Small intestine (tissue), 7 donors: ENCODE results near the gene KCNK1. TPM values are rescaled to one million over a fixed set of nuclear protein-coding genes. Genes with fewer than 3 reads are reported as not detected.

Experiments
- DNase-seq, 2 donors: peaks; one replicate each; pipeline versions ENCODE4 v3.0.0 to v3.0.0-alpha.2; 2013
- FAIRE-seq: peaks from 2 replicates; lab custom pipeline; 2012; peaks lifted over from hg19 to GRCh38; lab: Jason Lieb, UNC
- H3K27ac ChIP-seq, 3 donors: one replicate each; pipeline ENCODE4 v1.5.1; 2013; ENCODE audit warnings: low read length in 2 of 3, mild to moderate bottlenecking in 2 of 3, control low read depth in 1 of 3, inconsistent platforms in 1 of 3, low read depth in 1 of 3, moderate library complexity in 1 of 3
- H3K27me3 ChIP-seq, 3 donors: one replicate each; pipeline ENCODE4 v1.6.1; 2013; ENCODE audit warnings: low read length in 3 of 3, inconsistent platforms in 1 of 3; ENCODE audit not compliant: control insufficient read depth in 3 of 3, insufficient read depth in 3 of 3
- H3K36me3 ChIP-seq, 3 donors: one replicate each; pipeline ENCODE4 v1.6.1; 2013; ENCODE audit warnings: low read length in 3 of 3, inconsistent platforms in 1 of 3, low read depth in 1 of 3, mild to moderate bottlenecking in 1 of 3, moderate library complexity in 1 of 3; ENCODE audit not compliant: control insufficient read depth in 3 of 3, insufficient read depth in 2 of 3
- H3K4me1 ChIP-seq, 3 donors: one replicate each; pipeline ENCODE4 v1.6.1; 2013; ENCODE audit warnings: low read length in 2 of 3, inconsistent platforms in 1 of 3, low read depth in 1 of 3, mild to moderate bottlenecking in 1 of 3, moderate library complexity in 1 of 3; ENCODE audit not compliant: control insufficient read depth in 3 of 3, insufficient read depth in 2 of 3
- H3K4me3 ChIP-seq, 3 donors: one replicate each; pipeline ENCODE4 v1.5.1; 2013; ENCODE audit warnings: low read length in 3 of 3, control low read depth in 1 of 3, inconsistent platforms in 1 of 3, low read depth in 1 of 3, mild to moderate bottlenecking in 1 of 3, moderate library complexity in 1 of 3
- H3K9me3 ChIP-seq, 2 donors: one replicate each; pipeline ENCODE4 v1.6.1; 2013; ENCODE audit warnings: low read depth in 1 of 2, low read length in 1 of 2; ENCODE audit not compliant: control insufficient read depth in 2 of 2, insufficient read depth in 1 of 2
- WGBS, 3 donors: extraction: QIAGEN DNeasy Blood & Tissue Kit; methylation state at CpG; one replicate each; pipeline ENCODE4 v1.1.7; 2013; 5-methylcytosine and 5-hydroxymethylcytosine counted together
- polyA plus RNA-seq, 4 donors: library from polyadenylated mRNA; stranded (reverse) in 3 of 4; unstranded in 1 of 4; fragments of 200-250 nt in 3 of 4; fragments of 120-200 nt in 1 of 4; gene quantifications; one replicate each; pipeline versions ENCODE4 v1.2.1 to v1.2.3, GENCODE V29; 2013
- donor health status: healthy with polysubstance abuse.
- donor health status: control.
- donor health status: control.
- donor health status: Bipolar disorder and iron deficiency.
- donor health status: healthy.

Gene KCNK1
- polyA plus RNA-seq, 4 donors: 6.6 to 40.3 (median 23.7) TPM

- Histone ChIP-seq H3K4me3 (no peak overlapping the region), H3K36me3 (peaks cover 0 to 3% (median 0%) of the 10 kb centered on the region in 3 donors), H3K9me3 (no peaks in the 10 kb centered on the region), H3K4me1 (peaks cover 0 to 10% (median 5%) of the 10 kb centered on the region in 3 donors), H3K27me3 (no peaks in the 10 kb centered on the region), H3K27ac (no peak overlapping the region)
- FAIRE-seq (no peak), DNase-seq (no peak)
- 89 to 90% (median 89%) methylated on average over 2 of the region's 2 CpGs for WGBS, 3 donors
Measured at GRCh38 chr1:233657466-233657865, 43.6 kb downstream of the KCNK1 start.

GRCh38 chr1:233659495-233659894 lies 45.6 kb downstream of the KCNK1 start:
- no peak for DNase-seq
- WGBS, 3 donors: 88 to 92% (median 92%) methylated on average over 7 of the region's 7 CpGs
- Histone ChIP-seq H3K4me1 (peaks cover 0 to 9% (median 8%) of the 10 kb centered on the region in 3 donors), H3K9me3 (no peaks in the 10 kb centered on the region), H3K27ac (no peak overlapping the region), H3K27me3 (no peaks in the 10 kb centered on the region), H3K4me3 (no peak overlapping the region), H3K36me3 (peaks cover 0 to 3% (median 0%) of the 10 kb centered on the region in 3 donors)
- FAIRE-seq: no peak

GRCh38 chr1:233661376-233662159 lies 47.7 kb downstream of the KCNK1 start:
- Histone ChIP-seq H3K27me3 (no peaks in the 10 kb centered on the region), H3K36me3 (peaks cover 0 to 1% (median under 1%) of the 10 kb centered on the region in 3 donors), H3K27ac (no peak overlapping the region), H3K4me1 (peaks cover 0 to 8% (median 2%) of the 10 kb centered on the region in 3 donors), H3K4me3 (no peak overlapping the region), H3K9me3 (no peaks in the 10 kb centered on the region)
- WGBS, 3 donors: 93 to 96% (median 93%) methylated on average over 11 of the region's 11 CpGs
- no peak for DNase-seq
- no peak for FAIRE-seq

GRCh38 chr1:233662575-233663304 lies 48.8 kb downstream of the KCNK1 start:
- Histone ChIP-seq H3K27ac (no peak overlapping the region), H3K4me1 (peaks cover 0 to 6% (median 2%) of the 10 kb centered on the region in 3 donors), H3K27me3 (no peaks in the 10 kb centered on the region), H3K9me3 (no peaks in the 10 kb centered on the region), H3K4me3 (no peak overlapping the region), H3K36me3 (peaks cover 0 to 5% (median 3%) of the 10 kb centered on the region in 3 donors)
- 89 to 96% (median 90%) methylated on average over 8 of the region's 8 CpGs for WGBS, 3 donors
- FAIRE-seq: no peak
- no peak for DNase-seq

- no peaks in the 10 kb centered on the region for H3K27me3 ChIP-seq
- FAIRE-seq (no peak), DNase-seq (no peak)
- H3K4me1 ChIP-seq: peaks cover 0 to 6% (median 2%) of the 10 kb centered on the region in 3 donors
- H3K27ac ChIP-seq: peak overlapping the region in 1 of 3 donors; percentile 30
- no peak overlapping the region for H3K4me3 ChIP-seq
- no peaks in the 10 kb centered on the region for H3K9me3 ChIP-seq
- 93 to 97% (median 95%) methylated on average over 5 of the region's 5 CpGs for WGBS, 3 donors
- peaks cover 0 to 5% (median 3%) of the 10 kb centered on the region in 3 donors for H3K36me3 ChIP-seq
Measured at GRCh38 chr1:233664253-233664652, 50.3 kb downstream of the KCNK1 start.

GRCh38 chr1:233664804-233665574 lies 51.1 kb downstream of the KCNK1 start:
- Histone ChIP-seq H3K36me3 (peaks cover 0 to 5% (median 3%) of the 10 kb centered on the region in 3 donors), H3K27me3 (no peaks in the 10 kb centered on the region), H3K9me3 (no peaks in the 10 kb centered on the region), H3K4me3 (no peak overlapping the region), H3K27ac (peak overlapping the region in 1 of 3 donors; percentile 54), H3K4me1 (peaks cover 0 to 6% (median 2%) of the 10 kb centered on the region in 3 donors)
- DNase-seq (peak in 1 of 2 donors; percentile 9), FAIRE-seq (no peak)
- 83 to 88% (median 87%) methylated on average over 5 of the region's 5 CpGs for WGBS, 3 donors

- H3K4me1 ChIP-seq: peaks cover 0 to 6% (median 2%) of the 10 kb centered on the region in 3 donors
- FAIRE-seq (no peak), DNase-seq (peak in 1 of 2 donors; percentile 92)
- H3K4me3 ChIP-seq: no peak overlapping the region
- WGBS, 3 donors: 38 to 68% (median 49%) methylated on average over 7 of the region's 7 CpGs
- H3K27me3 ChIP-seq: no peaks in the 10 kb centered on the region
- H3K27ac ChIP-seq: peak overlapping the region in 1 of 3 donors; percentile 54
- peaks cover 0 to 5% (median 3%) of the 10 kb centered on the region in 3 donors for H3K36me3 ChIP-seq
- H3K9me3 ChIP-seq: peaks cover 0 to 3% of the 10 kb centered on the region in 2 donors
Measured at GRCh38 chr1:233665575-233666270, 51.8 kb downstream of the KCNK1 start.
